Natural killer cell (primary cell): ENCODE results near the gene OTX2. TPM values are rescaled to one million over a fixed set of nuclear protein-coding genes. Genes with fewer than 3 reads are reported as not detected.

ENCODE experiments used
- ATAC-seq, 3 donors: fragments of 150-1000 bp in 2 of 3; fragments of 200-7000 bp in 1 of 3; cut with Tn5 transposase; 1 replicate in 1 of 3; 2 replicates in 2 of 3; pipeline ENCODE4 v1.10.0; 2021; ENCODE audit warnings: mild to moderate bottlenecking in 2 of 3, moderate library complexity in 2 of 3
- DNase-seq, 2 donors: peaks; one replicate each; pipeline versions ENCODE4 v3.0.0 to v3.0.0-alpha.2; 2013 to 2021; ENCODE audit warnings: mixed read lengths in 1 of 2
- H3K27ac ChIP-seq: one replicate; pipeline ENCODE4 v1.5.1; 2013; ENCODE audit warnings: mild to moderate bottlenecking, low read length
- H3K27me3 ChIP-seq: one replicate; pipeline ENCODE4 v1.6.1; 2013; ENCODE audit warnings: low read length; ENCODE audit not compliant: control insufficient read depth, insufficient read depth
- H3K36me3 ChIP-seq: one replicate; pipeline ENCODE4 v1.6.1; 2013; ENCODE audit warnings: low read length; ENCODE audit not compliant: control insufficient read depth, insufficient read depth
- H3K4me1 ChIP-seq: one replicate; pipeline ENCODE4 v1.6.1; 2013; ENCODE audit warnings: low read length; ENCODE audit not compliant: control insufficient read depth, insufficient read depth
- H3K4me3 ChIP-seq: one replicate; pipeline ENCODE4 v1.5.1; 2013; ENCODE audit warnings: low read length
- H3K9me3 ChIP-seq: one replicate; pipeline ENCODE4 v1.6.1; 2013; ENCODE audit warnings: low read length; ENCODE audit not compliant: control insufficient read depth, insufficient read depth
- H3K27ac Mint-ChIP-seq, 2 donors: one replicate each; pipeline ENCODE4 v1.8.0; 2022; ENCODE audit warnings: mild to moderate bottlenecking in 2 of 2, mixed read lengths in 2 of 2, moderate library complexity in 1 of 2
- H3K27me3 Mint-ChIP-seq, 2 donors: one replicate each; pipeline ENCODE4 v1.8.0; 2022; ENCODE audit warnings: low read depth in 2 of 2, mixed read lengths in 2 of 2
- H3K36me3 Mint-ChIP-seq: one replicate; pipeline ENCODE4 v1.8.0; 2022; ENCODE audit warnings: mixed read lengths
- H3K4me1 Mint-ChIP-seq, 2 donors: one replicate each; pipeline ENCODE4 v1.8.0; 2022; ENCODE audit warnings: mixed read lengths in 2 of 2
- H3K4me3 Mint-ChIP-seq: one replicate; pipeline ENCODE4 v1.8.0; 2022; ENCODE audit warnings: mild to moderate bottlenecking, moderate library complexity, mixed read lengths
- H3K9me3 Mint-ChIP-seq, 2 donors: one replicate each; pipeline ENCODE4 v1.8.0; 2022; ENCODE audit warnings: mixed read lengths in 2 of 2
- CTCF ChIP-seq: fragments of 200-600 bp; IDR thresholded peaks from one replicate; pipeline ENCODE4 v1.8.0; 2022; ENCODE audit warnings: antibody characterized with exemption
- WGBS: methylation state at CpG from one replicate; pipeline ENCODE4 v1.1.7; 2013; ENCODE audit warnings: missing lambda C conversion rate; ENCODE audit not compliant: insufficient coverage; 5-methylcytosine and 5-hydroxymethylcytosine counted together
- intact Hi-C: fragments of 100-400 bp; cut with micrococcal nuclease; formaldehyde crosslinking; loops from one replicate; pipeline ENCODE4 v1.14.2; 2022
- total RNA-seq, 4 donors: library from RNA; stranded (reverse); fragments of 120-200 nt in 1 of 4; gene quantifications; one replicate each; pipeline versions ENCODE4 v1.2.3 to v1.2.4, GENCODE V29; 2013 to 2022

The OTX2 gene
- total RNA-seq, 3 donors from 2014 or later (not counting 1 experiment from before 2014, with no cell fraction given), result not detected

- Histone ChIP-seq H3K4me3 (no peak overlapping the region), H3K4me1 (no peaks in the 10 kb centered on the region), H3K36me3 (no peaks in the 10 kb centered on the region), H3K27ac (no peak overlapping the region), H3K27me3 (peaks cover 64% of the 10 kb centered on the region), H3K9me3 (no peaks in the 10 kb centered on the region)
- intact Hi-C loops, result no loop called here
- no peak for DNase-seq
- Mint-ChIP-seq H3K4me1 (peaks cover 4 to 13% of the 10 kb centered on the region in 2 donors), H3K27ac (no peak overlapping the region), H3K4me3 (no peak overlapping the region), H3K9me3 (peaks cover 0 to 3% of the 10 kb centered on the region in 2 donors), H3K36me3 (peaks cover 32% of the 10 kb centered on the region), H3K27me3 (peaks cover 67 to 87% of the 10 kb centered on the region in 2 donors)
- 8% methylated on average over 38 of the region's 39 CpGs for WGBS
- no peak for TF ChIP-seq CTCF
- ATAC-seq, result no peak
Observed at GRCh38 chr14:56807386-56808109, 2.7 kb downstream of the OTX2 start.

- WGBS, result 14% methylated on average over 3 of the region's 4 CpGs
- H3K36me3 Mint-ChIP-seq, result peaks cover 32% of the 10 kb centered on the region
- Histone ChIP-seq H3K36me3 (no peaks in the 10 kb centered on the region), H3K4me1 (no peaks in the 10 kb centered on the region), H3K4me3 (no peak overlapping the region), H3K27me3 (peaks cover 69% of the 10 kb centered on the region), H3K9me3 (no peaks in the 10 kb centered on the region), H3K27ac (no peak overlapping the region)
- H3K9me3 Mint-ChIP-seq, result peaks cover 0 to 3% of the 10 kb centered on the region in 2 donors
- peaks cover 4 to 13% of the 10 kb centered on the region in 2 donors for H3K4me1 Mint-ChIP-seq
- DNase-seq (no peak), ATAC-seq (no peak)
- no peak for TF ChIP-seq CTCF
- intact Hi-C loops, result no loop called here
- H3K4me3 Mint-ChIP-seq, result no peak overlapping the region
- peaks cover 69 to 88% of the 10 kb centered on the region in 2 donors for H3K27me3 Mint-ChIP-seq
- no peak overlapping the region for H3K27ac Mint-ChIP-seq
Observed at GRCh38 chr14:56806760-56807159, 3.5 kb downstream of the OTX2 start.

- Histone ChIP-seq H3K4me1 (no peaks in the 10 kb centered on the region), H3K36me3 (no peaks in the 10 kb centered on the region), H3K4me3 (no peak overlapping the region), H3K27me3 (peaks cover 67% of the 10 kb centered on the region), H3K27ac (no peak overlapping the region), H3K9me3 (no peaks in the 10 kb centered on the region)
- peaks cover 4 to 13% of the 10 kb centered on the region in 2 donors for H3K4me1 Mint-ChIP-seq
- no peak for TF ChIP-seq CTCF
- peaks cover 74 to 92% of the 10 kb centered on the region in 2 donors for H3K27me3 Mint-ChIP-seq
- H3K27ac Mint-ChIP-seq, result no peak overlapping the region
- H3K4me3 Mint-ChIP-seq, result no peak overlapping the region
- intact Hi-C loops, result no loop called here
- H3K36me3 Mint-ChIP-seq, result peaks cover 32% of the 10 kb centered on the region
- ATAC-seq, result no peak
- WGBS, result 2% methylated on average over 5 of the region's 9 CpGs
- DNase-seq, result no peak
- H3K9me3 Mint-ChIP-seq, result peaks cover 0 to 3% of the 10 kb centered on the region in 2 donors
Observed at GRCh38 chr14:56805992-56806727, 4.1 kb downstream of the OTX2 start.
